ENCODE results near the gene NMT2.

Gene NMT2

GRCh38 chr10:15181576-15182156 is 13.2 kb upstream of the NMT2 start:
- DNase-seq (ENCODE audit: low spot score), result no peak

GRCh38 chr10:15180736-15181135 is 12.2 kb upstream of the NMT2 start:
- DNase-seq (ENCODE audit: low spot score), result no peak

- DNase-seq (ENCODE audit: low spot score), result no peak
Observed at GRCh38 chr10:15176269-15176668, 7.8 kb upstream of the NMT2 start.

GRCh38 chr10:15175587-15175986 is 7.1 kb upstream of the NMT2 start:
- DNase-seq (ENCODE audit: low spot score), result no peak

GRCh38 chr10:15172306-15172840 is 3.9 kb upstream of the NMT2 start:
- no peak for DNase-seq (ENCODE audit: low spot score)

- no peak for DNase-seq (ENCODE audit: low spot score)
Observed at GRCh38 chr10:15169555-15170401, 1.3 kb upstream of the NMT2 start.

- peak; percentile 92 for DNase-seq (ENCODE audit: low spot score)
Observed at GRCh38 chr10:15168786-15169554, 477 bp upstream of the NMT2 start.

- peak; percentile 51 for DNase-seq (ENCODE audit: low spot score)
Observed at GRCh38 chr10:15167411-15168290, 842 bp downstream of the NMT2 start.

- no peak for DNase-seq (ENCODE audit: low spot score)
Observed at GRCh38 chr10:15166325-15166724, 2.2 kb downstream of the NMT2 start.

- DNase-seq (ENCODE audit: low spot score), result no peak
Observed at GRCh38 chr10:15163253-15163828, 5.2 kb downstream of the NMT2 start.

- no peak for DNase-seq (ENCODE audit: low spot score)
Observed at GRCh38 chr10:15158972-15159371, 9.5 kb downstream of the NMT2 start.

GRCh38 chr10:15158448-15158847 is 10.0 kb downstream of the NMT2 start:
- no peak for DNase-seq (ENCODE audit: low spot score)

- no peak for DNase-seq (ENCODE audit: low spot score)
Observed at GRCh38 chr10:15155978-15156656, 12.4 kb downstream of the NMT2 start.

- no peak for DNase-seq (ENCODE audit: low spot score)
Observed at GRCh38 chr10:15152556-15152955, 15.9 kb downstream of the NMT2 start.

GRCh38 chr10:15150563-15150962 is 17.9 kb downstream of the NMT2 start:
- DNase-seq (ENCODE audit: low spot score), result no peak

GRCh38 chr10:15149042-15149771 is 19.3 kb downstream of the NMT2 start:
- DNase-seq (ENCODE audit: low spot score), result no peak

GRCh38 chr10:15147594-15148392 is 20.7 kb downstream of the NMT2 start:
- no peak for DNase-seq (ENCODE audit: low spot score)

- no peak for DNase-seq (ENCODE audit: low spot score)
Observed at GRCh38 chr10:15146366-15146765, 22.1 kb downstream of the NMT2 start.

- no peak for DNase-seq (ENCODE audit: low spot score)
Observed at GRCh38 chr10:15144788-15145187, 23.7 kb downstream of the NMT2 start.
